K562 (cell line): ENCODE measurements around the gene VPS11. TPM values are rescaled to one million over a fixed set of nuclear protein-coding genes. Genes with fewer than 3 reads are reported as not detected.

Experiments used
- CBX3 ChIP-seq, 2 experiments: IDR thresholded peaks; 1 replicate in 1 of 2; 2 replicates in 1 of 2; pipeline ENCODE4 v1.6.1; 2012; ENCODE audit warnings: inconsistent platforms in 2 of 2, low read length in 2 of 2, borderline replicate concordance in 1 of 2, control low read depth in 1 of 2
- FOXP1 ChIP-seq: sonication (generic); formaldehyde crosslinking; IDR thresholded peaks from 2 replicates; pipeline ENCODE4 v1.8.0; 2022; ENCODE audit warnings: mild to moderate bottlenecking, missing genetic modification reagents
- HDAC2 ChIP-seq: fragments of 450-650 bp; IDR thresholded peaks from 2 replicates; pipeline ENCODE4 v1.6.1; 2016; ENCODE audit warnings: mild to moderate bottlenecking
- KDM4B ChIP-seq, 2 experiments: fragments of 450-650 bp in 1 of 2; sonication (generic) in 1 of 2; IDR thresholded peaks; 2 replicates each; pipeline ENCODE4 v1.6.1; 2016 to 2017; ENCODE audit warnings: borderline replicate concordance in 2 of 2, antibody characterized with exemption in 1 of 2, low read depth in 1 of 2, mild to moderate bottlenecking in 1 of 2
- KLF6 ChIP-seq: fragments of 250-450 bp; sonication (Bioruptor Pico); IDR thresholded peaks from 2 replicates; pipeline ENCODE4 v1.4.0; 2020; ENCODE audit warnings: mild to moderate bottlenecking, moderate library complexity, borderline replicate concordance
- MXI1 ChIP-seq: IDR thresholded peaks from 2 replicates; pipeline ENCODE4 v1.6.1; 2011; ENCODE audit warnings: low read depth, mild to moderate bottlenecking, improper control_type of control experiment, low read length
- NCOR1 ChIP-seq: fragments of 450-650 bp; IDR thresholded peaks from 2 replicates; pipeline ENCODE4 v1.6.1; 2016; ENCODE audit warnings: mild to moderate bottlenecking, moderate library complexity
- NUFIP1 ChIP-seq: fragments of 450-650 bp; IDR thresholded peaks from 2 replicates; pipeline ENCODE4 v1.6.1; 2018; ENCODE audit not compliant: partially characterized antibody
- PHF21A ChIP-seq: fragments of 450-650 bp; IDR thresholded peaks from 2 replicates; pipeline ENCODE4 v1.6.1; 2017; ENCODE audit warnings: low read depth, borderline replicate concordance
- PRMT5 ChIP-seq: sonication (generic); formaldehyde crosslinking; IDR thresholded peaks from 2 replicates; pipeline ENCODE4 v1.5.0; 2020; ENCODE audit warnings: missing genetic modification reagents
- RBM22 ChIP-seq: fragments of 200-400 bp; formaldehyde crosslinking; IDR thresholded peaks from 2 replicates; pipeline ENCODE4 v1.6.1; 2018; ENCODE audit warnings: low read length, low read depth; ENCODE audit not compliant: poor library complexity, severe bottlenecking
- REST ChIP-seq, 2 experiments: fragments of 450-650 bp; formaldehyde crosslinking in 1 of 2; IDR thresholded peaks; 2 replicates each; pipeline versions ENCODE4 v1.4.0 to v1.6.1; 2014 to 2020; ENCODE audit warnings: mild to moderate bottlenecking in 2 of 2, borderline replicate concordance in 1 of 2, low read depth in 1 of 2
- SREBF2 ChIP-seq: sonication (generic); formaldehyde crosslinking; IDR thresholded peaks from 2 replicates; pipeline ENCODE4 v1.4.0; 2020; ENCODE audit warnings: mild to moderate bottlenecking, missing genetic modification reagents
- TAF1 ChIP-seq: IDR thresholded peaks from 2 replicates; pipeline ENCODE4 v1.6.1; 2011; ENCODE audit warnings: mild to moderate bottlenecking, low read length, moderate library complexity; ENCODE audit not compliant: insufficient read depth, control insufficient read depth, severe bottlenecking; ENCODE audit errors: extremely low read depth
- UBTF ChIP-seq, 2 experiments: IDR thresholded peaks; 2 replicates each; pipeline ENCODE4 v1.6.1; 2012; ENCODE audit warnings: improper control_type of control experiment in 2 of 2, low read depth in 2 of 2, low read length in 2 of 2, borderline replicate concordance in 1 of 2
- ZFX ChIP-seq: sonication (generic); formaldehyde crosslinking; IDR thresholded peaks from 2 replicates; pipeline ENCODE4 v1.8.0; 2022; ENCODE audit warnings: mild to moderate bottlenecking, missing genetic modification reagents, moderate library complexity
- ZNF41 ChIP-seq: fragments of 250-450 bp; sonication (Bioruptor Pico); conservative IDR thresholded peaks from 2 replicates; pipeline ENCODE4 v1.4.0; 2020; ENCODE audit warnings: mild to moderate bottlenecking
- ZNF431 ChIP-seq: sonication (generic); formaldehyde crosslinking; IDR thresholded peaks from 2 replicates; pipeline ENCODE4 v1.8.0; 2022; ENCODE audit warnings: mild to moderate bottlenecking, missing genetic modification reagents
- polyA plus RNA-seq, 8 experiments: library from polyadenylated mRNA; depleted of rRNA in 4 of 8; stranded (reverse) in 5 of 8; unstranded in 3 of 8; fragments of >200 nt; fragmentation: Nextera tagmentation in 2 of 8; fragmentation: Illumina TruSeq in 1 of 8; extraction: Ambion mirVana in 2 of 8; extraction: Trizol in 1 of 8; gene quantifications; 2 replicates each; pipeline versions ENCODE4 v1.2.1 to v1.2.3, GENCODE V29; 2011 to 2014; ENCODE audit warnings: inconsistent platforms in 1 of 8, missing spikeins in 1 of 8
- total RNA-seq, 7 experiments: library from RNA; depleted of rRNA in 6 of 7; stranded (reverse); fragments of >200 nt in 6 of 7; fragmentation: Illumina TruSeq in 2 of 7; extraction: Trizol in 2 of 7; gene quantifications; 2 replicates each; pipeline versions ENCODE4 v1.2.1 to v1.2.3, GENCODE V29; 2011 to 2021; ENCODE audit warnings: low replicate concordance in 1 of 7

The VPS11 gene
- total and polyA plus RNA-seq, 9 of the 15 experiments (the other 6 are each of a cell fraction or from before 2014, with no cell fraction given), result 14.1 to 35.5 (median 27.5) TPM

GRCh38 chr11:119087747-119088241 is 20.2 kb downstream of the VPS11 start (continued):
- TF ChIP-seq ZFX (peak; percentile 53; the same call in 1 of the 2 replicates), NUFIP1 (peak; percentile 62), RBM22 (no peak), NCOR1 (peak; percentile 99), ZNF41 (CRISPR knock-in tag) (no peak), PRMT5 (CRISPR knock-in tag) (no peak), TAF1 (peak; percentile 85), PHF21A (0 out of 2 replicates have a peak, but pooled peaks have one; percentile 51), KLF6 (peak; percentile 83; the same call in 1 of the 2 replicates), KDM4B (IDR thresholded peaks at IDR 0.05; ENCODE audit: borderline replicate concordance in 2 of 2, low read depth in 1 of 2) (0 out of 4 replicates have a peak, but pooled peaks of 1 of the 2 experiments have one; percentile 50), CBX3 (IDR thresholded peaks at IDR 0.05; ENCODE audit: borderline replicate concordance in 1 of 2, low read length in 2 of 2) (no peak), FOXP1 (CRISPR knock-in tag) (no peak), UBTF (IDR thresholded peaks at IDR 0.05; ENCODE audit: borderline replicate concordance in 1 of 2, low read depth in 2 of 2, low read length in 2 of 2) (peak in 1 of 2 experiments; percentile 77; a peak in 1 of 4 replicates), ZNF431 (CRISPR knock-in tag) (no peak), SREBF2 (CRISPR knock-in tag) (no peak), HDAC2 (peak; percentile 96), REST (IDR thresholded peaks at IDR 0.05; ENCODE audit: borderline replicate concordance) (peak; percentile 44; the same call in 1 of the 2 replicates), REST (CRISPR knock-in tag; IDR thresholded peaks at IDR 0.05; ENCODE audit: low read depth) (no peak), MXI1 (peak; percentile 79)
